Colonic mucosa (tissue), 4 donors: Measurements from ENCODE around the gene C19orf47. TPM values are rescaled to one million over a fixed set of nuclear protein-coding genes. Genes with fewer than 3 reads are reported as not detected.

ENCODE experiments used
- DNase-seq: peaks from one replicate; pipeline ENCODE4 v3.0.0-alpha.2; 2020
- H3K27ac ChIP-seq: fragments of 200-600 bp; one replicate; pipeline ENCODE4 v1.8.0; 2021
- H3K27me3 ChIP-seq: fragments of 200-600 bp; one replicate; pipeline ENCODE4 v1.8.0; 2021
- H3K36me3 ChIP-seq: fragments of 200-600 bp; one replicate; pipeline ENCODE4 v1.8.0; 2021
- H3K4me1 ChIP-seq: fragments of 200-600 bp; one replicate; pipeline ENCODE4 v1.8.0; 2021; ENCODE audit warnings: mild to moderate bottlenecking
- H3K4me3 ChIP-seq: fragments of 200-600 bp; one replicate; pipeline ENCODE4 v1.8.0; 2021
- H3K9ac ChIP-seq, 2 donors: one replicate each; pipeline ENCODE4 v1.7.0; 2013; ENCODE audit warnings: control low read depth in 2 of 2, low read depth in 2 of 2, low read length in 2 of 2
- H3K9me3 ChIP-seq: fragments of 200-600 bp; one replicate; pipeline ENCODE4 v1.8.0; 2021
- intact Hi-C: fragments of 100-400 bp; cut with DNase I; formaldehyde crosslinking; loops from one replicate; pipeline ENCODE4 v1.14.1; 2022
- total RNA-seq, 2 donors: library from RNA; stranded (reverse); fragmentation: NEBNext Ultra II Directional in 1 of 2; extraction: Animal tissue kit (Norgen Biotek cat#: 25700) in 1 of 2; gene quantifications; one replicate each; pipeline ENCODE4 v1.2.1, GENCODE V29; 2021
- TF ChIP-seq, protein P1 (sequence below): fragments of 200-600 bp; IDR thresholded peaks from one replicate; pipeline ENCODE4 v1.8.0; 2022; ENCODE audit warnings: antibody characterized with exemption, mild to moderate bottlenecking
- donor health status: healthy.
- donor health status: DM: no; HTN: no; CAD: no.
- donor health status: DM: no; HTN: no; CAD: no.

Gene C19orf47
- total RNA-seq, 2 donors from 2014 or later, result 9.2 to 14.9 TPM

DNA sequence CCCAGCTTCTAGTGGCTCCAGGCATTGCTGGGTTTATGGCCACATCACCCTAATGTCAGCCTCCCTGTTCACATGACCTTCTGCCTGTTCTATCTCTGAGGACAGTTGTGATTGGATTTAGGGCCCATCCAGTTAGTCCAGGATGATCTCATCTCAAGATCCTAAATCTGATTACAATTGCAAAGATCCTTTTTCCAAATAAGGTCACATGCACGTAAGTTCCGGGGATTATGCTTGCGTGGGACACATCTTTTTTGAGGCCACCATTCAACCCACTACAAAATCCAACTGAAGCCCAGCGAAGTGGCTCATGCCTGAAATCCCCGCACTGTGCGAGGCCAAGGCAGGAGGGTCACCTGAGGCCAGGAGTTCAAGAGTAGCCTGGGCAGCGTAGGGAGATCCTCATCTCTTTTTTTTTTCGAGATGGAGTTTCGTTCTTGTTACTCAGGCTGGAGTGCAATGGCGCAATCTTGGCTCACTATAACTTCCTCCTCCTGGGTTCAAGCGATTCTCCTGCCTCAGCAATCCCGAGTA is 12.6 kb upstream of the C19orf47 start:
- intact Hi-C loops, result no loop called here
- no peaks in the 10 kb centered on the region for H3K4me1 ChIP-seq
- H3K4me3 ChIP-seq, result no peak overlapping the region
- DNase-seq, result no peak
- no peaks in the 10 kb centered on the region for H3K27me3 ChIP-seq
- H3K9me3 ChIP-seq, result no peaks in the 10 kb centered on the region
- TF ChIP-seq, protein P1, sequence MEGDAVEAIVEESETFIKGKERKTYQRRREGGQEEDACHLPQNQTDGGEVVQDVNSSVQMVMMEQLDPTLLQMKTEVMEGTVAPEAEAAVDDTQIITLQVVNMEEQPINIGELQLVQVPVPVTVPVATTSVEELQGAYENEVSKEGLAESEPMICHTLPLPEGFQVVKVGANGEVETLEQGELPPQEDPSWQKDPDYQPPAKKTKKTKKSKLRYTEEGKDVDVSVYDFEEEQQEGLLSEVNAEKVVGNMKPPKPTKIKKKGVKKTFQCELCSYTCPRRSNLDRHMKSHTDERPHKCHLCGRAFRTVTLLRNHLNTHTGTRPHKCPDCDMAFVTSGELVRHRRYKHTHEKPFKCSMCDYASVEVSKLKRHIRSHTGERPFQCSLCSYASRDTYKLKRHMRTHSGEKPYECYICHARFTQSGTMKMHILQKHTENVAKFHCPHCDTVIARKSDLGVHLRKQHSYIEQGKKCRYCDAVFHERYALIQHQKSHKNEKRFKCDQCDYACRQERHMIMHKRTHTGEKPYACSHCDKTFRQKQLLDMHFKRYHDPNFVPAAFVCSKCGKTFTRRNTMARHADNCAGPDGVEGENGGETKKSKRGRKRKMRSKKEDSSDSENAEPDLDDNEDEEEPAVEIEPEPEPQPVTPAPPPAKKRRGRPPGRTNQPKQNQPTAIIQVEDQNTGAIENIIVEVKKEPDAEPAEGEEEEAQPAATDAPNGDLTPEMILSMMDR, result no peak
- H3K27ac ChIP-seq, result no peak overlapping the region
- H3K36me3 ChIP-seq, result no peaks in the 10 kb centered on the region
- no peak overlapping the region for H3K9ac ChIP-seq

DNA sequence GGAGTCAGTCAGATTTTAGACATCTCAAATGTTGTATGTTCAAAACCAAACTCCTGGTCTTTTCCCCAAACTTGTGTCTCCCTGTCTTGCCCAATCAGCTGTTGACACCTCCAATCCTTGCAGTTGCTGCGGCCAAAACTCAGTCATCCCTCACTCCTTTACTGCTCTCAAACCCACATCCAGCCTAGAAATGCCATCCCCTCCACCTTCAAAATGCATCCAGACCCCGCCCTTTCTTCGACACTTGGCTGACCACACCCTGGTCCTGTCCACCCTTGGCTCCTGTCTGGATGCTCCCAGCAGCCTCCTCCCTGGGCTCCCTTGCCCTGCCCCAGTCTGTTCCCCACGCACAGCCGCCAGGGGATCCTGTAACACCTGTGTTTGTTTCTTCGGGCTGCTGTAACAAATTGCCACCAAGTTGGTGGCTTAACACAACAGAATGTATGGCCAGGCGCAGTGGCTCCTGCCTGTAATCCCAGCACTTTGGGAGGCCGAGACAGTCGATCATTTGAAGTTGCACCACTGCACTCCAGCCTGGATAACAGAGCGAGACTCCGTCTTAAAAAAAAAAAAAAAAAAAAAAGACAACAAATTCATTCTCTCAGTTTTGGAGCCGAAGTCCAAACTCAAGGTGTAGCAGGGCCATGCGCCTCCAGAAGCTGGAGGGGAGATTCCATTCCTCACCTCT is 12.0 kb upstream of the C19orf47 start:
- H3K27ac ChIP-seq, result no peak overlapping the region

DNA sequence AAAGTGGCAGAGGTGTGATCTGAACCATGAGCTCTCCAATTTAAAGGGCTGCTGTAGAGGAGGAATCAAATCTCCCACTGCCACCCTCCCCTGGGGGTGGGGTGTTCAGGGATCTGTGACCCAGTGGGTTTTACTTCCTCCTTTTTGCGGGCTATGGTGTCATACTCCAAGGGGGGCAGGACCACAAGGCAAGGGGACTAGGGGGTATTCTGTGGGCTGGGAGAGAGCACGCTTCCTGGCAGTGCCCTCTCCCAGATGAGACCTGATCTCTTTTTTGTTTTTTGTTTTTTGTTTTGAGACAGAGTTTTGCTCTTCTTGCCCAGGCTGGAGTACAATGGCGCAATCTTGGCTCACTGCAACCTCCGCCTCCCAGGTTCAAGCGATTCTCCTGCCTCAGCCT is 10.6 kb upstream of the C19orf47 start:
- DNase-seq, result no peak
- Histone ChIP-seq H3K4me1 (no peaks in the 10 kb centered on the region), H3K9me3 (no peaks in the 10 kb centered on the region)

More for the DNA sequence above, 12.0 kb upstream of the C19orf47 start:
- TF ChIP-seq, protein P1, result no peak
- H3K36me3 ChIP-seq, result no peaks in the 10 kb centered on the region
- H3K9ac ChIP-seq, result no peak overlapping the region
- H3K4me3 ChIP-seq, result no peak overlapping the region
- no peaks in the 10 kb centered on the region for H3K27me3 ChIP-seq
- H3K4me1 ChIP-seq, result no peaks in the 10 kb centered on the region
- DNase-seq, result no peak
- intact Hi-C loops, result no loop called here
- no peaks in the 10 kb centered on the region for H3K9me3 ChIP-seq

DNA sequence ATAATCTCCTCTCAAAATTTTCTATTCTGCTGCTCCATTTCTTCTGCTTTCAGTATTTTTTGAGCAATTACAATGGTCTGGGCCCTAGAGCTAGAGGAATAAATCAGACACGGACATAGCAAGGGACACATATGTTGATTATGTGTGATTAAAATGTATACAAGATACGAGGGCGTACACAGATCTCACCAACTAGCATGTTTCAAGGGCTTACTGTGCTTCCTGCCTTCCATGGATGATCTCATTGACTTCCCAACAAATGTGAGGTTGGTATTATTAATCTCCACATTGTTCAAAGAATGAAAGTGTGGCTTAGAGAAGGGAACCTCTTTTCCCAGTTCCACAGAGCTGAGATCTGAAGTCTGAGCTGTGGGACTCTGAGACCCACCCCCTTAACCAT is 9.4 kb upstream of the C19orf47 start:
- Histone ChIP-seq H3K36me3 (no peaks in the 10 kb centered on the region), H3K9ac (no peak overlapping the region), H3K4me1 (no peaks in the 10 kb centered on the region), H3K27me3 (no peaks in the 10 kb centered on the region), H3K27ac (no peak overlapping the region), H3K4me3 (no peak overlapping the region), H3K9me3 (no peaks in the 10 kb centered on the region)
- TF ChIP-seq, protein P1, result no peak
- DNase-seq, result no peak
- intact Hi-C loops, result no loop called here

More for the DNA sequence above, 10.6 kb upstream of the C19orf47 start:
- Histone ChIP-seq H3K27ac (no peak overlapping the region), H3K27me3 (no peaks in the 10 kb centered on the region), H3K4me3 (no peak overlapping the region), H3K9ac (no peak overlapping the region), H3K36me3 (no peaks in the 10 kb centered on the region)
- TF ChIP-seq, protein P1, result no peak
- intact Hi-C loops, result no loop called here

DNA sequence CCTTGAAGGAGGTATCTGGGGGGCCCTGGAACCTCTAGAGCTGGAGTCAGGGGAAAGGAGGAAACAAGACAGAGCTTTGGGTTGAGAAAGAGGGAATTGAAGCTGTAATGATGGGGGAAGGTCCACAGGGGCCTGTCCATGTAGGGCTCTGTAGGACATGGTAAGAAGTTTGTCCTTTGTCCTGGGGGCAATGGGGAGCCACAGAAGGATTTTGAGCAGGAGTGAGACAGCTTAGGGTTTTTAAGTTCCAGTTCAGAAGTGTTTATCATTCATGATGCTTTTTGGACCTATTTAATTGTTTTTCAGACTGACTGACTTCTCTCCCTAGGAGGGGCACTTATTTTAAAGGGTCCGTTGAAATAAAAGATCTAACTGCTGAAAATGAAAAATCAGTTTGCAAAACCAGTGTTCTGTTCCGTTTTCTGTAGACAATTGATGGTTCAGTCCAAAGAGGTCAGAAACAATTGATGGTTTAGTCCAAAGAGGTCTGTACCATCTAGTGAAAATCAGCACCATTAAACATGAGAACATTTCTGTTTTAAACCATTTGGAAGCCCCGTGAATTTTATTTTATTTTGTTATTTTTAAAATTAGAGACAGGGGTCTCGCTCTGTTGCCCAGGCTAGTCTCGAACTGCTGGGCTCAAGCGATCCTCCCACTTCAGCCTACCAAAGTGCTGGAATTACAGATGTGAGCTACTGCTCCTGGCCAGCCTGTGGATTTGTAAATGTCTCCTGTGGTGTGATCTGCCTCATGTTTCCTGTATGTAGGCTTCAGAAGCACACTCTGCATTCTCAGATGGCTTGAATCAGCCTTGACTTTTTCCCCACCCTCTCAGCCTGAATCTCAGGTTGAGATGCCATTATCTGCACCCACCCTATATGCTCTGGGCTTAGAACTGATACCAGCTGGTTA is 8.7 kb upstream of the C19orf47 start:
- no peak overlapping the region for H3K9ac ChIP-seq
- DNase-seq, result no peak

More for the DNA sequence above, 8.7 kb upstream of the C19orf47 start:
- H3K36me3 ChIP-seq, result no peaks in the 10 kb centered on the region
- no peaks in the 10 kb centered on the region for H3K9me3 ChIP-seq
- TF ChIP-seq, protein P1, result no peak
- no peak overlapping the region for H3K4me3 ChIP-seq
- H3K4me1 ChIP-seq, result no peaks in the 10 kb centered on the region
- no peaks in the 10 kb centered on the region for H3K27me3 ChIP-seq
- intact Hi-C loops, result no loop called here
- no peak overlapping the region for H3K27ac ChIP-seq
